Tongue (tissue), 2 donors: ENCODE measurements around the gene MAGEB17. TPM values are rescaled to one million over a fixed set of nuclear protein-coding genes. Genes with fewer than 3 reads are reported as not detected.
"Not testable (repeated sequence)": the region's sequence is repeated elsewhere in the genome, so short reads cannot be mapped to it uniquely, and the experiment has no call there.

Experiments used
- DNase-seq: peaks from one replicate; pipeline ENCODE4 v3.0.0-alpha.2; 2015
- total RNA-seq: library from RNA; depleted of rRNA; stranded (reverse); fragments of >200 nt; gene quantifications from one replicate; pipeline ENCODE4 v1.2.3, GENCODE V29; 2014

MAGEB17 gene, protein sequence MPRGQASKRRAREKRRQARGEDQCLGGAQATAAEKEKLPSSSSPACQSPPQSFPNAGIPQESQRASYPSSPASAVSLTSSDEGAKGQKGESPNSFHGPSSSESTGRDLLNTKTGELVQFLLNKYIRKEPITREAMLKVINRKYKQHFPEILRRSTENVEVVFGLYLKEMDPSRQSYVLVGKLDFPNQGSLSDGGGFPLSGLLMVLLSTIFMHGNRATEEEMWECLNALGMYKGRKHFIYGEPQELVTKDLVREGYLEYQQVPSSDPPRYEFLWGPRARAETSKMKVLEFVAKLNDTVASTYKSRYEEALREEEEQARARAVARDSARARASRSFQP
- total RNA-seq: not detected

DNA sequence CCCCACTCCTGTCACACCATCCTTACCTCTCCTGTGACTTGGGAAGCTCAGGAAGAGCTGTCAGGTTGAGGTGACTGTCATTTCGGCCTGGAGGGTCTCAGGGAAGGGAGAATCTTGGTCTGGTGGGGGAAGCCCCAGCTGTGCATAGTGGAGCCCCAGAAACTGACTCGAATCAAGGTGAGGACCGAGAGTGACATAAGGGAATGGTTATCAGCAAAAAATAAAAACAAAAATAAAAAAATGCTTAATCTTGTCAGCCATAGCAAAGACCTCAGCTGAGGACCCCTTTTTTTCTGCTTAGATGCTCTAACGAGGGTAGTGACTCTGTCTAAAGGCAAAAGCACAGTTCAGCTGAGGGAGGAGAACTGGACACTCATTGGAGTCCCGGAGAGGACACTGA, at the start of gene MAGEB17:
MAGEB17 (plus strand) TSS at position 301 of the 400 bp plus-strand sequence. CDS start 2,902 bp downstream, outside the sequence.
- DNase-seq: no peak

- peak; percentile 21 for DNase-seq
Measured at GRCh38 chrX:16119353-16120220, 47.7 kb upstream of the MAGEB17 start.

DNA sequence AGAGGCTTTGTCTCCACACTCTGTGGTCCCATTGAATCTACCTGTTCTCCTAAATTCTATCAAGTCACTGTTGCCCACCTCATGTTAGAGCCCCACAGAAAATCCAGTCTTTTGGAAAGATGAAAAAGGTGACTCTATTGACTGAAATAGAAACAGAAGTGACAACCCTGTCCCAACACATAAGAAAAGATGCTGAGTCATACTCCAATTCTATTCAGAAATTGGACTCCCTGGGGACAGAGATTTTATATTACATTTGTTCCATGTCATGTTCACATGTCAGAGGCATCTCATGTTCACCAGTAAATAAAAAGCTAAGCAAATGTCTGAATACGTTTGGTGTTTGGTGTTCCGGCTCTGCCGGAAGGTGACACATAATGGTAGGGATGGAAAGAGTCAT, 46.9 kb upstream of the MAGEB17 start:
- DNase-seq: no peak

GRCh38 chrX:16123222-16123786, 44.0 kb upstream of the MAGEB17 start, which contains the start of gene GRPR:
GRPR (plus strand) TSS chrX:16123565; CDS start chrX:16123954, 389 bp downstream.
- DNase-seq: peak; percentile 86

DNA sequence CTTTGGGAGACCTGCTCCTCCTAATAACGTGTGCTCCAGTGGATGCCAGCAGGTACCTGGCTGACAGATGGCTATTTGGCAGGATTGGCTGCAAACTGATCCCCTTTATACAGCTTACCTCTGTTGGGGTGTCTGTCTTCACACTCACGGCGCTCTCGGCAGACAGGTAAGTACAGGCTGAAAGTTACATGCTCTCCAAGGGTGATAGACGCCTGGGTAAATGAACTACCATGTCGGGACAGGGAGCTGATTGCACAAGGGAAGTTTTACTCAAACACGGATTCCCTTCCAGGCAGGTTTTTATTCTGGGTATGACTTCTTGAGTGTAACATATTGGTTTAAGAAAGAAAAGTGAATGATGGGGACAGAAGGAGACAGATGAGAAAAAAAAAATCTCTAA, 43.1 kb upstream of the MAGEB17 start:
- DNase-seq: no peak

GRCh38 chrX:16125520-16126149, 41.6 kb upstream of the MAGEB17 start:
- no peak for DNase-seq

GRCh38 chrX:16130707-16131106, 36.6 kb upstream of the MAGEB17 start:
- no peak for DNase-seq

DNA sequence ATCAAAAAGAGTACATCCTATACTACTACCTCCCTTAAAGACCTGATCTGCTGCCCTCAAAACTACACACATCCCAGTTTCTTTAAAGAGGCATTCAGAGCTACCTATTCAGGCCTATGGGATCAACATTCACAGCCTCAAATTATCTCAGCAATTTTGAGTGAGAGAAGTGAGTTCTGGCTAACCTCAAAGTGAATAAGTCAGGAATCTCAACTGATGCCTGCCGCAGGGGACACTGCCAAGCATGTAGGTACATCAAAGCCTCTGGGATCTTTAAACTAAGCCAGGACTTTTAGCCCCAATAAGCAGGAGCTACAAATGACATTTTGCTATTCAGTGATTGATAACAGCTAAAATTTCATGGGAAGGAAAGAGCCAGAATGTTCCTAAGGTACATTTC, 32.3 kb upstream of the MAGEB17 start:
- no peak for DNase-seq

DNA sequence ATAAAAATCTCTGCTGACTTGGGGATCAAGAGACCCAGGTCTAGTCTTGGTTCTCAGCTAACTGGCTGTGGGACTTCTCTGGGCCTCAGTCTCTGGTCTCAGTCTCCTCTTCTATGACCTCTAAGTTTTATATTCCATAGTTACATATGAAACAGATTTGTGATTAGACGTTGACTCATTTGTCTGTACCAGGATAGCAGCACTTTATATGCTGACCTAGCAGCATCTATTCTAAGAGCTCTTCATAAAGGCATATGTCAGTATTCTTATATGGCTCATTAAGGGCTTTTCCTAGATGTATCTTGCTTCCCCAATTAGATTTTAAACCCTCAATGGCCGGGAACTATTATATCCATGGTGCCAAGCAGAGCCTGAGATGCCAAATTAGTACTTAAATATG, 31.2 kb upstream of the MAGEB17 start:
- no peak for DNase-seq

GRCh38 chrX:16137416-16138107, 29.7 kb upstream of the MAGEB17 start:
- no peak for DNase-seq

DNA sequence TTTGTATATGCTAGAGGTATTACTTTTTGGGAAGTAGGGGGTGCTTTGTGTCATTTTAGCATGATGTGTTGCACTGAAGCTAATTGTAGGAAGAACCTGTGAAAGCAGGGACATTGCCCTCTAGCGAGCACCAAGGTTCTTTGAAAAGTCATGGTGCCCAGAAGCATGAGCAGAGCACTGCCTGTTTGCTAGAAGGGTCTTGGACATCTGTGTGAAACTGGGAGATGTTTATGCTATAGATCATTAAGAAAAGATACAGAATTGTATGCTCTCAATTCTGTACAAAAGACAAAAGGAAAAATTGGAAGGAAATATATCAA, 29.2 kb upstream of the MAGEB17 start:
- DNase-seq: no peak

DNA sequence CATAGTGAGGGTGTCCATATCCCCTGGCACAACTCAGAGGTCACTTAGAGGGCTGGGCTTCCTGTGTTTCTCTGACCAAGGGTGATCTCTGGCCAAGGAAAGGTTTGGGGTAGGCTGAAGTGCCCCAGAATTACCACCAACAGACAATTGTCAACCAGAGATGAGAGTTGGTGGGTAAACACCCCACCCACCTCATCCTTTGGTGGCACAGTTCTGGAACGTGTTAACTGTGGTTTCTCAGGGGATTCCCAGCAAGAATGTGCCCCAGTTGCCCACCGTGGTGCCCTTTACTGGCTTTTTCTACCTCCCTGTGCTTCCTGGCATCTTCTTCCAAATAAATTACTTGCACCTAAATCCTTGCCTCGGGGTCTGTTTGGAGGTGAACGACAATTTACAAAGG, 26.8 kb upstream of the MAGEB17 start:
- no peak for DNase-seq

GRCh38 chrX:16140983-16141382, 26.3 kb upstream of the MAGEB17 start:
- DNase-seq: no peak

- DNase-seq: no peak
Measured at GRCh38 chrX:16141422-16142245, 25.6 kb upstream of the MAGEB17 start.

GRCh38 chrX:16142246-16142558, 25.1 kb upstream of the MAGEB17 start:
- no peak for DNase-seq

- no peak for DNase-seq
Measured at GRCh38 chrX:16143968-16144367, 23.3 kb upstream of the MAGEB17 start.

GRCh38 chrX:16144420-16144819, 22.9 kb upstream of the MAGEB17 start:
- no peak for DNase-seq

GRCh38 chrX:16145093-16145492, 22.2 kb upstream of the MAGEB17 start:
- not testable (repeated sequence) for DNase-seq

- DNase-seq: no peak
Measured at GRCh38 chrX:16145656-16146055, 21.6 kb upstream of the MAGEB17 start.

DNA sequence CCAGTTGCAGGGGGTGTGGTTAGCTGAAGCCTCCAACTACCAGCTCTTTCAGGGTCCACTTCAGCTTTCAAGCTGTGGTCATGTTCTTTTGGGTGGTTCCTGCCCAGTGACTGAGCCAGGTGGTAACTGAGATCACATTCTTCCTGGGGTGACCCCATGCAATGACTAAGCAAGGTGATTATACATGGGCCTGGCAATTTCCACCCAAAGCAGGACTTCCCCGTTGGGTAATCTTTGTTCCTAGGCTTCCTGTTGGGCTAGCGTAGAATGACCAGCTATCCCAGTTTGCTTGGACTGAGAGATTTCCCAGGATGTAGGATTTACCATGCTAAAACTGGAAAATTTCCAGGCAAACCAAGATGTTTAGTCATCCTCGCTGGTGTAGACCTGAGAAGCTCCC, 18.4 kb upstream of the MAGEB17 start:
- no peak for DNase-seq

- DNase-seq: no peak
Measured at GRCh38 chrX:16155581-16156096, 11.6 kb upstream of the MAGEB17 start.
